Spleen (tissue), 11 donors: ENCODE measurements around the gene IGSF5. TPM values are rescaled to one million over a fixed set of nuclear protein-coding genes. Genes with fewer than 3 reads are reported as not detected.
"Not testable (repeated sequence)": the region's sequence is repeated elsewhere in the genome, so short reads cannot be mapped to it uniquely, and the experiment has no call there.

Experiments used
- DNase-seq: peaks from one replicate; pipeline ENCODE4 v3.0.0-alpha.2; 2020
- H3K27ac ChIP-seq, 8 donors: fragments of 200-600 bp; sonication (generic) in 7 of 8; 1 replicate in 4 of 8; 2 replicates in 4 of 8; pipeline versions ENCODE4 v1.5.0 to v1.8.0; 2016 to 2021; ENCODE audit warnings: inconsistent platforms in 4 of 8, mild to moderate bottlenecking in 4 of 8, moderate library complexity in 1 of 8
- H3K27me3 ChIP-seq, 7 donors: fragments of 200-600 bp; sonication (generic) in 6 of 7; replicated peaks in 1 of 7; 1 replicate in 4 of 7; 2 replicates in 3 of 7; pipeline versions ENCODE4 v1.5.0 to v1.8.0; 2016 to 2021; ENCODE audit warnings: inconsistent platforms in 3 of 7, mild to moderate bottlenecking in 1 of 7
- H3K36me3 ChIP-seq, 6 donors: fragments of 200-600 bp; sonication (generic) in 5 of 6; 1 replicate in 4 of 6; 2 replicates in 2 of 6; pipeline versions ENCODE4 v1.5.0 to v1.8.0; 2016 to 2021; ENCODE audit warnings: inconsistent platforms in 2 of 6
- H3K4me1 ChIP-seq, 6 donors: fragments of 200-600 bp; sonication (generic) in 5 of 6; 1 replicate in 3 of 6; 2 replicates in 3 of 6; pipeline versions ENCODE4 v1.5.0 to v1.8.0; 2016 to 2021; ENCODE audit warnings: inconsistent platforms in 3 of 6
- H3K4me3 ChIP-seq, 8 donors: fragments of 200-600 bp; sonication (generic) in 7 of 8; 1 replicate in 4 of 8; 2 replicates in 4 of 8; pipeline versions ENCODE4 v1.5.0 to v1.8.0; 2016 to 2021; ENCODE audit warnings: inconsistent platforms in 4 of 8, mild to moderate bottlenecking in 4 of 8, moderate library complexity in 2 of 8
- H3K9me3 ChIP-seq, 8 donors: fragments of 200-600 bp; sonication (generic) in 7 of 8; 1 replicate in 4 of 8; 2 replicates in 4 of 8; pipeline versions ENCODE4 v1.5.0 to v1.8.0; 2016 to 2021; ENCODE audit warnings: inconsistent platforms in 4 of 8
- POLR2A ChIP-seq, 3 donors: fragments of 450-650 bp; IDR thresholded peaks; one replicate each; pipeline ENCODE4 v1.5.1; 2017; ENCODE audit warnings: antibody characterized with exemption in 3 of 3, mild to moderate bottlenecking in 1 of 3
- POLR2AphosphoS5 ChIP-seq, 3 donors: sonication (generic); formaldehyde crosslinking; IDR thresholded peaks; one replicate each; pipeline ENCODE4 v1.5.1; 2017; ENCODE audit warnings: antibody characterized with exemption in 3 of 3
- WGBS, 5 donors: extraction: QIAGEN DNeasy Blood & Tissue Kit in 3 of 5; methylation state at CpG; one replicate each; pipeline versions ENCODE4 v1.1.5 to v1.1.7; 2013 to 2018; 5-methylcytosine and 5-hydroxymethylcytosine counted together
- intact Hi-C: fragments of 100-400 bp; cut with DNase I; formaldehyde crosslinking; loops from one replicate; pipeline ENCODE4 v1.15.0; 2023; ENCODE audit warnings: low total_unique reads
- polyA plus RNA-seq, 3 donors: library from polyadenylated mRNA; stranded (reverse); fragments of 200-250 nt; gene quantifications; one replicate each; pipeline ENCODE4 v1.2.1, GENCODE V29; 2013
- total RNA-seq, 7 donors: library from RNA; depleted of rRNA in 3 of 7; stranded (reverse); fragments of >200 nt in 3 of 7; fragmentation: NEBNext Ultra II Directional in 4 of 7; extraction: Animal tissue kit (Norgen Biotek cat#: 25700) in 4 of 7; gene quantifications; one replicate each; pipeline versions ENCODE4 v1.1.0 to v1.2.1, GENCODE V29; 2016 to 2021
- TF ChIP-seq, protein P1 (sequence below), 11 experiments: fragments of 200-600 bp in 7 of 11; fragments of 450-650 bp in 4 of 11; sonication (generic) in 4 of 11; IDR thresholded peaks in 8 of 11; conservative IDR thresholded peaks in 3 of 11; 1 replicate in 7 of 11; 2 replicates in 4 of 11; pipeline versions ENCODE4 v1.4.0 to v1.8.0; 2016 to 2021; ENCODE audit warnings: antibody characterized with exemption in 11 of 11, inconsistent platforms in 4 of 11, mild to moderate bottlenecking in 1 of 11
- donor health status: healthy with polysubstance abuse.
- donor health status: DM: no; HTN: no; CAD: no; lungs with moderate emphysema.
- donor health status: DM: no; HTN: no; CAD: no.
- donor health status: Bipolar disorder and iron deficiency.
- donor health status: healthy.
- donor health status: DM: no; HTN: no; CAD: no.
- donor health status: DM: yes; HTN: yes; CAD: no.

The IGSF5 gene
- total and polyA plus RNA-seq, 10 donors = 0.03 to 0.39 (median 0.10) TPM; not detected in 5

GRCh38 chr21:39737376-39738000, 7.5 kb upstream of the IGSF5 start:
- no peaks in the 10 kb centered on the region for H3K9me3 ChIP-seq
- no peaks in the 10 kb centered on the region for H3K4me1 ChIP-seq
- TF ChIP-seq POLR2A (IDR thresholded peaks at IDR 0.05) (no peak), POLR2AphosphoS5 (IDR thresholded peaks at IDR 0.05) (no peak)
- TF ChIP-seq, protein P1, sequence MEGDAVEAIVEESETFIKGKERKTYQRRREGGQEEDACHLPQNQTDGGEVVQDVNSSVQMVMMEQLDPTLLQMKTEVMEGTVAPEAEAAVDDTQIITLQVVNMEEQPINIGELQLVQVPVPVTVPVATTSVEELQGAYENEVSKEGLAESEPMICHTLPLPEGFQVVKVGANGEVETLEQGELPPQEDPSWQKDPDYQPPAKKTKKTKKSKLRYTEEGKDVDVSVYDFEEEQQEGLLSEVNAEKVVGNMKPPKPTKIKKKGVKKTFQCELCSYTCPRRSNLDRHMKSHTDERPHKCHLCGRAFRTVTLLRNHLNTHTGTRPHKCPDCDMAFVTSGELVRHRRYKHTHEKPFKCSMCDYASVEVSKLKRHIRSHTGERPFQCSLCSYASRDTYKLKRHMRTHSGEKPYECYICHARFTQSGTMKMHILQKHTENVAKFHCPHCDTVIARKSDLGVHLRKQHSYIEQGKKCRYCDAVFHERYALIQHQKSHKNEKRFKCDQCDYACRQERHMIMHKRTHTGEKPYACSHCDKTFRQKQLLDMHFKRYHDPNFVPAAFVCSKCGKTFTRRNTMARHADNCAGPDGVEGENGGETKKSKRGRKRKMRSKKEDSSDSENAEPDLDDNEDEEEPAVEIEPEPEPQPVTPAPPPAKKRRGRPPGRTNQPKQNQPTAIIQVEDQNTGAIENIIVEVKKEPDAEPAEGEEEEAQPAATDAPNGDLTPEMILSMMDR (IDR thresholded peaks at IDR 0.05 in 8 of 11, conservative IDR thresholded peaks at IDR 0.05 in 3 of 11) = no peak
- H3K36me3 ChIP-seq = no peaks in the 10 kb centered on the region
- H3K27ac ChIP-seq = no peak overlapping the region
- no peak for DNase-seq
- WGBS, 5 donors = 87 to 93% (median 91%) methylated on average over 15 of the region's 15 CpGs
- H3K27me3 ChIP-seq = peaks cover 0 to 4% (median 0%) of the 10 kb centered on the region in 7 donors
- intact Hi-C loops = no loop called here
- H3K4me3 ChIP-seq = no peak overlapping the region

- no peaks in the 10 kb centered on the region for H3K36me3 ChIP-seq
- no peak overlapping the region for H3K4me3 ChIP-seq
- TF ChIP-seq POLR2A (IDR thresholded peaks at IDR 0.05) = no peak
- TF ChIP-seq POLR2AphosphoS5 (IDR thresholded peaks at IDR 0.05) = no peak
- TF ChIP-seq, protein P1 (IDR thresholded peaks at IDR 0.05 in 8 of 11, conservative IDR thresholded peaks at IDR 0.05 in 3 of 11) = no peak
- H3K27me3 ChIP-seq = peaks cover 0 to 1% (median 0%) of the 10 kb centered on the region in 7 donors
- intact Hi-C loops = no loop called here
- no peaks in the 10 kb centered on the region for H3K4me1 ChIP-seq
- no peak overlapping the region for H3K27ac ChIP-seq
- no peak for DNase-seq
- no peaks in the 10 kb centered on the region for H3K9me3 ChIP-seq
- 82 to 92% (median 86%) methylated on average over 6 of the region's 6 CpGs for WGBS, 5 donors
Observed at GRCh38 chr21:39738566-39738965, 6.4 kb upstream of the IGSF5 start.

DNA sequence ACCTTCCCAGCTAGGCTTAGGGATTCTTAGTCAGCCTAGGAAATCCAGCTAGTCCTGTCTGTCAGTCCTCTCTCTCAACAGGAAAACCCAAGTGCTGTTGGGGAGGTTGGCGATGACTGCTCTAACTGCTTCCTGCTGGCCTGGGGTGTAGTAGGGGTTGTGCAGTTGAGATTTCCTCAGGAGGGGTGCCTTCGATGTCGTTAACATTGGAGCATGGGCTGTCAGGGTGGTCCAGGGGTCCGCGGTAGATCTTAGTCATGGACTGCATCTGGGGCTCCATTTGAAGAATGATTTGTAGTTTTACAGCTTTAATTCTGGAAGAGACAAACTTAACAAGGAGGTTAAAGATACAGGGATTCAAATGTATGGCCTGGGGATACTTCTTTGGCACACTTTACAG, 5.5 kb upstream of the IGSF5 start:
- H3K4me1 ChIP-seq, H3K27me3 ChIP-seq, H3K27ac ChIP-seq, H3K36me3 ChIP-seq, DNase-seq, H3K9me3 ChIP-seq, H3K4me3 ChIP-seq, intact Hi-C loops: not testable (repeated sequence)
- 92 to 98% (median 94%) methylated on average over 5 of the region's 5 CpGs for WGBS, 5 donors

DNA sequence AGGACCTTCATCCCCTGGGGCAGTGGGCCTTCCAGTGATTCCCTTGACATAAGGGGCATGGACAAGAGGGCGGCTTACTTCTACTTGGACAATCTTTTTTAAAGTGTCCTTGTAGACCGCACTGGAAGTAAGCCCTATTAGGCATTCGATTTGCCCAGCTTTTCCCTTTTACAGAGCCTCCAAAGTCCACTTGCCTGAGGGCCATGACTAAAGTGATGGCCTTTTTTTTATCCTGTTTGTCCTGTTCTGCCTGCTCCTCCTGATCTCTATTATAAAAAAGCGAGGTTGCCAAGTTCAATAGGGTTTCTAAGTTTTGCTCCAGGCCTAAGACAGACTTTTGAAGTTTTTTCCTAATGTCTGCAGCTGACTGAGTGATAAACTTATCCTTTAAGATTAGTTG, 2.4 kb upstream of the IGSF5 start:
- DNase-seq, H3K36me3 ChIP-seq, H3K27me3 ChIP-seq, H3K4me1 ChIP-seq, H3K4me3 ChIP-seq, intact Hi-C loops, H3K27ac ChIP-seq, H3K9me3 ChIP-seq: not testable (repeated sequence)
- WGBS, 5 donors = 71 to 86% (median 83%) methylated on average over 4 of the region's 4 CpGs

- H3K4me3 ChIP-seq, H3K9me3 ChIP-seq, intact Hi-C loops, H3K4me1 ChIP-seq, H3K36me3 ChIP-seq, H3K27ac ChIP-seq, H3K27me3 ChIP-seq, DNase-seq: not testable (repeated sequence)
- 86 to 95% (median 93%) methylated on average over 8 of the region's 8 CpGs for WGBS, 5 donors
Observed at GRCh38 chr21:39745332-39745731, 349 bp downstream of the IGSF5 start.

- Histone ChIP-seq H3K27ac (no peak overlapping the region), H3K4me3 (no peak overlapping the region), H3K9me3 (peaks cover 0 to 20% (median 15%) of the 10 kb centered on the region in 8 donors), H3K36me3 (no peaks in the 10 kb centered on the region), H3K27me3 (no peaks in the 10 kb centered on the region), H3K4me1 (no peaks in the 10 kb centered on the region)
- TF ChIP-seq POLR2A (IDR thresholded peaks at IDR 0.05) (no peak), POLR2AphosphoS5 (IDR thresholded peaks at IDR 0.05) (peak in 1 of 3 donors; percentile 15)
- 41 to 46% (median 45%) methylated on average over 8 of the region's 8 CpGs for WGBS, 5 donors
- intact Hi-C loops = no loop called here
- no peak for DNase-seq
Observed at GRCh38 chr21:39750670-39751069, 5.7 kb downstream of the IGSF5 start.
